H1 (cell line): ENCODE data around the gene MEIS2. TPM values are rescaled to one million over a fixed set of nuclear protein-coding genes. Genes with fewer than 3 reads are reported as not detected.

Experiments used
- CTCF ChIA-PET: fragments of 300-600 bp; sonication (Branson Sonifier 250); formaldehyde crosslinking; loops from one replicate; lab custom pipeline; 2021; ENCODE audit not compliant: partially characterized antibody; lab: Charles Lee
- POLR2A ChIA-PET: fragments of 300-600 bp; sonication (Branson Sonifier 250); formaldehyde crosslinking; loops from one replicate; lab custom pipeline; 2021; ENCODE audit warnings: inconsistent platforms; ENCODE audit not compliant: partially characterized antibody; lab: Charles Lee
- DNase-seq, 2 experiments: peaks; one replicate each; pipeline versions ENCODE4 v3.0.0 to v3.0.0-alpha.2; 2010 to 2022; ENCODE audit warnings: low spot score in 2 of 2, low read depth in 1 of 2, mixed read lengths in 1 of 2
- FAIRE-seq: peaks from 2 replicates; lab custom pipeline; 2011; peaks lifted over from hg19 to GRCh38; lab: Jason Lieb, UNC
- H2AFZ ChIP-seq: 2 replicates; pipeline ENCODE4 v1.8.1; 2012; ENCODE audit warnings: low read length, inconsistent platforms
- H2AK5ac ChIP-seq: 2 replicates; pipeline ENCODE4 v1.6.1; 2013; ENCODE audit warnings: low read depth, low read length
- H2BK120ac ChIP-seq: replicated peaks from 2 replicates; pipeline ENCODE3; 2013; ENCODE audit warnings: low read depth, low read length, inconsistent platforms
- H2BK12ac ChIP-seq: 2 replicates; pipeline ENCODE4 v1.6.1; 2013; ENCODE audit warnings: low read depth, low read length
- H2BK15ac ChIP-seq: 2 replicates; pipeline ENCODE4 v1.6.1; 2013; ENCODE audit warnings: low read length
- H2BK20ac ChIP-seq: 2 replicates; pipeline ENCODE4 v1.6.1; 2013; ENCODE audit warnings: low read length
- H2BK5ac ChIP-seq: 2 replicates; pipeline ENCODE4 v1.6.1; 2013; ENCODE audit warnings: low read depth, low read length
- H3K14ac ChIP-seq: 2 replicates; pipeline ENCODE4 v1.6.1; 2013; ENCODE audit warnings: inconsistent platforms; ENCODE audit not compliant: insufficient read length
- H3K18ac ChIP-seq: 2 replicates; pipeline ENCODE4 v1.6.1; 2013; ENCODE audit warnings: low read length; ENCODE audit errors: extremely low read depth
- H3K23ac ChIP-seq: 2 replicates; pipeline ENCODE4 v1.6.1; 2013; ENCODE audit warnings: inconsistent platforms; ENCODE audit not compliant: insufficient read length
- H3K23me2 ChIP-seq: 2 replicates; pipeline ENCODE4 v1.6.1; 2013; ENCODE audit warnings: low read depth, low read length
- H3K27ac ChIP-seq: 2 replicates; pipeline ENCODE4 v1.6.1; 2011; ENCODE audit warnings: low read depth, low read length, inconsistent platforms
- H3K27me3 ChIP-seq, 4 experiments: replicated peaks in 1 of 4; 1 replicate in 1 of 4; 2 replicates in 3 of 4; pipeline versions ENCODE4 v1.6.1 to v1.8.1; 2011 to 2013; ENCODE audit warnings: low read length in 3 of 4, mild to moderate bottlenecking in 3 of 4, inconsistent platforms in 2 of 4, mixed read lengths in 2 of 4, moderate library complexity in 1 of 4; ENCODE audit not compliant: control insufficient read depth in 3 of 4, insufficient read depth in 3 of 4; ENCODE audit errors: extremely low read depth in 1 of 4
- H3K36me3 ChIP-seq, 4 experiments: 2 replicates each; pipeline versions ENCODE4 v1.6.1 to v1.8.1; 2011 to 2013; ENCODE audit warnings: mild to moderate bottlenecking in 4 of 4, low read length in 3 of 4, moderate library complexity in 2 of 4, control low read depth in 1 of 4, inconsistent platforms in 1 of 4; ENCODE audit not compliant: insufficient read depth in 4 of 4, control insufficient read depth in 2 of 4
- H3K4ac ChIP-seq: replicated peaks from 2 replicates; pipeline ENCODE3; 2013; ENCODE audit warnings: low read length, low read depth, mixed read lengths, inconsistent platforms; ENCODE audit not compliant: insufficient read length
- H3K4me1 ChIP-seq, 4 experiments: replicated peaks in 1 of 4; 1 replicate in 1 of 4; 2 replicates in 3 of 4; pipeline versions ENCODE4 v1.6.1 to v1.8.1; 2011 to 2013; ENCODE audit warnings: low read length in 3 of 4, inconsistent platforms in 2 of 4, mixed read lengths in 1 of 4; ENCODE audit not compliant: insufficient read depth in 4 of 4, control insufficient read depth in 3 of 4
- H3K4me2 ChIP-seq, 2 experiments: 2 replicates each; pipeline versions ENCODE4 v1.6.1 to v1.8.1; 2011 to 2013; ENCODE audit warnings: low read depth in 2 of 2, low read length in 2 of 2, control low read depth in 1 of 2, inconsistent platforms in 1 of 2, mild to moderate bottlenecking in 1 of 2; ENCODE audit not compliant: insufficient read depth in 1 of 2
- H3K4me3 ChIP-seq, 4 experiments: fragments of 200-600, 300-600 bp in 1 of 4; sonication (generic), shearing (Covaris generic), sonication (Bioruptor Twin) in 1 of 4; 2 replicates each; pipeline versions ENCODE4 v1.5.1 to v1.8.1; 2011 to 2016; ENCODE audit warnings: low read length in 4 of 4, low read depth in 3 of 4, control low read depth in 2 of 4, inconsistent platforms in 2 of 4, mild to moderate bottlenecking in 2 of 4, mixed read lengths in 1 of 4, moderate library complexity in 1 of 4; ENCODE audit not compliant: insufficient read depth in 2 of 4; ENCODE audit errors: extremely low read depth in 1 of 4
- H3K56ac ChIP-seq: replicated peaks from 2 replicates; pipeline ENCODE3; 2013; ENCODE audit warnings: low read depth, mild to moderate bottlenecking, mixed read lengths, low read length, inconsistent platforms; ENCODE audit not compliant: insufficient read length
- H3K79me1 ChIP-seq: 2 replicates; pipeline ENCODE4 v1.6.1; 2013; ENCODE audit warnings: low read depth, low read length, control low read depth
- H3K79me2 ChIP-seq, 2 experiments: 2 replicates each; pipeline versions ENCODE4 v1.6.1 to v1.8.1; 2012 to 2013; ENCODE audit warnings: low read length in 2 of 2, mild to moderate bottlenecking in 2 of 2, inconsistent platforms in 1 of 2; ENCODE audit not compliant: insufficient read depth in 2 of 2, control insufficient read depth in 1 of 2
- H3K9ac ChIP-seq, 4 experiments: replicated peaks in 1 of 4; 1 replicate in 1 of 4; 2 replicates in 3 of 4; pipeline versions ENCODE4 v1.6.1 to v1.8.1; 2011 to 2013; ENCODE audit warnings: low read depth in 3 of 4, low read length in 3 of 4, control low read depth in 2 of 4, mild to moderate bottlenecking in 2 of 4, moderate library complexity in 2 of 4, inconsistent platforms in 1 of 4; ENCODE audit errors: extremely low read depth in 1 of 4
- H3K9me3 ChIP-seq, 2 experiments: 2 replicates each; pipeline versions ENCODE4 v1.6.1 to v1.8.1; 2012 to 2013; ENCODE audit warnings: mild to moderate bottlenecking in 2 of 2, moderate library complexity in 2 of 2, control low read depth in 1 of 2, inconsistent platforms in 1 of 2, low read depth in 1 of 2, low read length in 1 of 2, mixed read lengths in 1 of 2; ENCODE audit not compliant: insufficient read depth in 2 of 2
- H4K20me1 ChIP-seq, 2 experiments: replicated peaks in 1 of 2; 2 replicates each; pipeline versions ENCODE3 to v1.8.1; 2011 to 2013; ENCODE audit warnings: inconsistent platforms in 2 of 2, low read length in 2 of 2, mild to moderate bottlenecking in 1 of 2; ENCODE audit not compliant: insufficient read depth in 2 of 2, control insufficient read depth in 1 of 2
- H4K5ac ChIP-seq: 2 replicates; pipeline ENCODE4 v1.6.1; 2013; ENCODE audit warnings: low read length, low read depth, mixed read lengths, inconsistent platforms; ENCODE audit not compliant: insufficient read length
- H4K8ac ChIP-seq: 2 replicates; pipeline ENCODE4 v1.8.0; 2013; ENCODE audit warnings: mild to moderate bottlenecking, moderate library complexity, low read length, inconsistent platforms; ENCODE audit not compliant: insufficient read depth; ENCODE audit errors: extremely low read depth
- H4K91ac ChIP-seq: replicated peaks from 2 replicates; pipeline ENCODE3; 2013; ENCODE audit warnings: low read length, mixed read lengths, inconsistent platforms; ENCODE audit not compliant: insufficient read length
- ASH2L ChIP-seq: fragments of 200-600, 300-600 bp; sonication (generic); IDR thresholded peaks from one replicate; pipeline ENCODE4 v1.7.1; 2017; ENCODE audit warnings: low read length
- CEBPB ChIP-seq: IDR thresholded peaks from 2 replicates; pipeline ENCODE4 v1.6.1; 2012; ENCODE audit warnings: low read depth, low read length
- CHD2 ChIP-seq: IDR thresholded peaks from 2 replicates; pipeline ENCODE4 v1.6.1; 2012; ENCODE audit warnings: low read length, improper control_type of control experiment
- E2F6 ChIP-seq: IDR thresholded peaks from 2 replicates; pipeline ENCODE4 v1.6.1; 2012; ENCODE audit warnings: inconsistent platforms
- JUND ChIP-seq: IDR thresholded peaks from 2 replicates; pipeline ENCODE4 v1.6.1; 2011; ENCODE audit warnings: mild to moderate bottlenecking, improper control_type of control experiment, low read length
- KDM5A ChIP-seq: fragments of 200-600 bp; IDR thresholded peaks from 2 replicates; pipeline ENCODE4 v1.7.1; 2012; ENCODE audit warnings: mild to moderate bottlenecking, low read length, inconsistent platforms, mixed read lengths
- NANOG ChIP-seq: IDR thresholded peaks from 2 replicates; pipeline ENCODE4 v1.6.1; 2011; ENCODE audit warnings: low read length, low read depth, mild to moderate bottlenecking, inconsistent platforms; ENCODE audit not compliant: insufficient read depth, poor library complexity, severe bottlenecking
- POLR2AphosphoS5 ChIP-seq: IDR thresholded peaks from 2 replicates; pipeline ENCODE4 v1.6.1; 2011; ENCODE audit warnings: low read depth, low read length
- RAD21 ChIP-seq, 2 experiments: IDR thresholded peaks in 1 of 2; conservative IDR thresholded peaks in 1 of 2; 2 replicates each; pipeline ENCODE4 v1.6.1; 2011; ENCODE audit warnings: low read depth in 2 of 2, low read length in 2 of 2, improper control_type of control experiment in 1 of 2, inconsistent platforms in 1 of 2, mild to moderate bottlenecking in 1 of 2, moderate library complexity in 1 of 2
- RXRA ChIP-seq: IDR thresholded peaks from 2 replicates; pipeline ENCODE4 v1.6.1; 2011; ENCODE audit warnings: low read depth, mild to moderate bottlenecking, low read length, moderate library complexity; ENCODE audit not compliant: insufficient read depth
- SIRT6 ChIP-seq: IDR thresholded peaks from one replicate; pipeline ENCODE4 v1.7.1; 2012; ENCODE audit warnings: low read length, inconsistent platforms
- TAF1 ChIP-seq: IDR thresholded peaks from 2 replicates; pipeline ENCODE4 v1.6.1; 2011; ENCODE audit warnings: mild to moderate bottlenecking, low read depth, low read length
- TBP ChIP-seq: IDR thresholded peaks from 2 replicates; pipeline ENCODE4 v1.6.1; 2011; ENCODE audit warnings: low read depth, low read length, improper control_type of control experiment
- ZNF274 ChIP-seq: IDR thresholded peaks from 2 replicates; pipeline ENCODE4 v1.7.0; 2012; ENCODE audit warnings: low read length, borderline replicate concordance; ENCODE audit errors: extremely low read depth
- WGBS, 2 experiments: shearing (Covaris generic) in 1 of 2; methylation state at CpG; one replicate each; pipeline versions ENCODE4 v1.1.6 to v1.1.7; 2013 to 2015; ENCODE audit warnings: low lambda C conversion rate in 2 of 2, mixed read lengths in 2 of 2, inconsistent platforms in 1 of 2, low coverage in 1 of 2, missing lambda C conversion rate in 1 of 2; ENCODE audit not compliant: insufficient replicate concordance in 2 of 2, insufficient coverage in 1 of 2, insufficient read length in 1 of 2; ENCODE audit errors: extremely low coverage in 1 of 2, missing lambda C conversion rate in 1 of 2; 5-methylcytosine and 5-hydroxymethylcytosine counted together
- polyA plus RNA-seq, 7 experiments: library from polyadenylated mRNA; depleted of rRNA in 3 of 7; stranded (reverse) in 5 of 7; unstranded in 2 of 7; fragments of >200 nt in 5 of 7; fragments of 200-250 nt in 2 of 7; gene quantifications; 1 replicate in 5 of 7; 2 replicates in 1 of 7; 4 replicates in 1 of 7; pipeline versions ENCODE4 v1.2.1 to v1.2.3, GENCODE V29; 2011 to 2013; ENCODE audit warnings: missing spikeins in 2 of 7, mixed read lengths in 2 of 7
- total RNA-seq: library from RNA; stranded (reverse); fragmentation: NEBNext Ultra II Directional; extraction: Animal tissue kit (Norgen Biotek cat#: 25700); gene quantifications from 2 replicates; pipeline ENCODE4 v1.2.1, GENCODE V29; 2021

MEIS2 gene
- total and polyA plus RNA-seq, 2 of the 8 experiments (the other 6 are each of a cell fraction or from before 2014, with no cell fraction given), result 0.22 to 1.2 TPM

- Histone ChIP-seq H3K23me2 (no peaks in the 10 kb centered on the region), H2BK15ac (no peak overlapping the region), H3K18ac (no peak overlapping the region), H3K56ac (no peak overlapping the region), H4K20me1 (no peaks in the 10 kb centered on the region), H3K9me3 (no peaks in the 10 kb centered on the region), H3K9ac (no peak overlapping the region), H2BK120ac (no peak overlapping the region), H4K5ac (no peak overlapping the region), H2AFZ (no peak overlapping the region), H2BK12ac (no peak overlapping the region), H2BK20ac (no peak overlapping the region), H3K14ac (no peak overlapping the region), H3K23ac (no peak overlapping the region), H3K27ac (no peak overlapping the region), H3K79me1 (no peaks in the 10 kb centered on the region), H3K4me3 (no peak overlapping the region), H4K8ac (no peak overlapping the region), H2BK5ac (no peak overlapping the region), H3K27me3 (no peaks in the 10 kb centered on the region), H3K36me3 (no peaks in the 10 kb centered on the region), H3K4ac (no peak overlapping the region), H3K79me2 (no peaks in the 10 kb centered on the region), H2AK5ac (no peak overlapping the region), H3K4me2 (no peak overlapping the region), H4K91ac (no peak overlapping the region), H3K4me1 (no peaks in the 10 kb centered on the region)
- ChIA-PET POLR2A (no interaction called here), CTCF (no interaction called here)
- 63% methylated on average over 3 of the region's 4 CpGs; no CpG with 5 or more reads in 1 of the 2 experiments for WGBS, 2 experiments
- DNase-seq (no peak), FAIRE-seq (no peak)
- TF ChIP-seq E2F6, result no peak
- no peak for TF ChIP-seq POLR2AphosphoS5
- no peak for TF ChIP-seq TAF1
- no peak for TF ChIP-seq CHD2
- no peak for TF ChIP-seq KDM5A
- TF ChIP-seq SIRT6, result no peak
- TF ChIP-seq ZNF274, result no peak
- TF ChIP-seq JUND, result no peak
- TF ChIP-seq CEBPB, result no peak
- no peak for TF ChIP-seq NANOG
- TF ChIP-seq RAD21 (IDR thresholded peaks at IDR 0.05 in 1 of 2, conservative IDR thresholded peaks at IDR 0.05 in 1 of 2; ENCODE audit: low read depth in 2 of 2, low read length in 2 of 2), result no peak
- no peak for TF ChIP-seq TBP
- no peak for TF ChIP-seq RXRA
- TF ChIP-seq ASH2L, result no peak
These were observed 98.2 kb downstream of the MEIS2 start for GRCh38 chr15:37002041-37002672.
